A549 treated with GW870086 at 1 μM for 4 hours (cell line): ENCODE results near the gene PHAF1. TPM values are rescaled to one million over a fixed set of nuclear protein-coding genes. Genes with fewer than 3 reads are reported as not detected.

ENCODE experiments used
- total RNA-seq: library from RNA; stranded (reverse); fragments of 200-300 nt; extraction: Qiagen RNA extraction; gene quantifications from 5 replicates; pipeline ENCODE4 v1.2.3, GENCODE V29; 2022; ENCODE audit warnings: low read depth

PHAF1 gene
- total RNA-seq, result 24.3 to 26.8 TPM (median 25.6 TPM) in 5 replicates

DNA sequence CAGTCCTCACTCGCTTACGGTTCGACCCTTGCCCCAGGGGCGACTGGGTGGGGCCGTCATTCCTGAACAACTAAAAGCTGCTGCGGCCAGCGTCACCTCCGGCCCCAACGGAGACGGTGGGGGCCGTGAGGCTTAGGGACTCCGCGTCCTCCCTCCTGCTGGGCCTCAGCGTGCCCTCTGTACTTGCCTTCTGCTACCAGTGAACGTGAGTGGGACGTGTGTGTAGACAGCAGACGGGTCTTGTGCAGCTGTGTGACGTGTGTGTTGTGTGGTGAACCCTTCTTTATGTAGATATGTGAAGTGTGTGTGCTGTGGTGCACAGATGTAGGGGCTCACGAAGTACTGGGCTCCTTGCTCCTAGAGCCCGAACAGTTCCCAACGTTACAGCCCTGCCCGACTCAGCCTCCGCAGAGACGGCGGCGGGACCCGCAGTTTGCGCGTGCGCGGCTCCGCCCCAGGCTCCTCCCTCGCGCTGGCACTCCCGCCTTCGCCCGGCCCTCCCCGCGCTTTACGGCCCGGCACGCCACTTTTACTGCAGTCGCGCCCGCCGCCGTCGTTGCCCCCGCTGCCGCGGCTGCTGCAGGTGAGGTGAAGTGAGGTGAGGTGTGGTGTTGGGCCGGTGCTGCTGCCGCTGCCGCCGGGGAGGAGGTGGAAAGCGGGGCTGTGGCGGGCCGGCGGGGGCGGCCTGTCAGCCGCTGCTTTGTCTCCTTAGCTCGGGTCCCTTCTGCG is at the start of gene PHAF1:
PHAF1 (plus strand) TSS at position 535 of the 729 bp plus-strand sequence. CDS start 235 bp downstream, outside the sequence.

DNA sequence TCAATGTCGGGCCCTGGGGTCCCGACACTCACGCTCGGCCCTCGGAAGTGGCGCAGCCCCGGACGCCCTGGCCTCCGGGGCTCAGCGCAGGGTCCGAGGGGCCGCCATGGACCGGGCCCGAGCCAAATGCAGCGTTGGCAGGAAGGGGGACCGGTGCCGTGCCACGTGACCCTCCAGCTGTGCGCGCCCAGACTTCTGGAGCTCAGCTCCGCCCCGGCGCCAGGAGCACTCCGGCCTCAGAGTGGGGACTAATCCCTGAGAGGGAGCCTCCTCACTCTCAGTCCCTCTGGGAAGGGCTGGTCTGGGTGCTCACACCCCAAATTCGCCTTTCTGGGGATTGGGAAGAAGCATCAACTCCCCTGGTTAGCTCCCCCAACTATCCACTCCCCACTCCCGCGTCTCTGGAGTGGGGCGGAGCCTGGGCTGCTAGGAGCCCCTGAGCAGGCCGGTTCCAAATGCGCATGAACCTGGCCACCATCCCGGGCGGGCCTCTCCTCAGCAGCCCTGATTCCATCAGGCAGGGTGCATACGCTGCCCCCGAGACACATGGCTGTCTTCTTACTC is 41.2 kb downstream of the PHAF1 start, which contains the start of gene B3GNT9:
B3GNT9 (minus strand) TSS at position 166 of the 564 bp plus-strand sequence. CDS start 513 bp downstream, outside the sequence.

DNA sequence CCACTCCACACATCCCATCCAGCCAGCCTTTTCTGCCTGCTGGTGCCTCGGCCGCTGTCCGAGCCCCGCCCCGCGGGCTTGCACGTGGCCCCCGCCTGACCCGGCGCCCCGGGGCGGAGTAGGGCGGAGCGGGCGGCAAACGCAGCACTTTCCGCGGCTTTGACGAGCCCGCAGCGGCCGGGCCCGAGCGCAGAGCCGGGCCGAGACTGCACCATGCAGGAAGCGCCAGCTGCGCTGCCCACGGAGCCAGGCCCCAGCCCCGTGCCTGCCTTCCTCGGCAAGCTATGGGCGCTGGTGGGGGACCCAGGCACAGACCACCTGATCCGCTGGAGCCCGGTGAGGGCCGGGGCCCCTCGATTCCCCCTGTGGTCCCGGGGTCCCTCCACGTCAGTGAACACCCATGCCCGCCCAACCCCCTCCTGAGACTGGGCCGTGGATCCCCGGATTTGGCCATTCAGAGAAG is 54.9 kb downstream of the PHAF1 start, which contains the start of gene HSF4:
HSF4 (plus strand) TSS at position 147 of the 463 bp plus-strand sequence; CDS start at position 214, 67 bp downstream.

DNA sequence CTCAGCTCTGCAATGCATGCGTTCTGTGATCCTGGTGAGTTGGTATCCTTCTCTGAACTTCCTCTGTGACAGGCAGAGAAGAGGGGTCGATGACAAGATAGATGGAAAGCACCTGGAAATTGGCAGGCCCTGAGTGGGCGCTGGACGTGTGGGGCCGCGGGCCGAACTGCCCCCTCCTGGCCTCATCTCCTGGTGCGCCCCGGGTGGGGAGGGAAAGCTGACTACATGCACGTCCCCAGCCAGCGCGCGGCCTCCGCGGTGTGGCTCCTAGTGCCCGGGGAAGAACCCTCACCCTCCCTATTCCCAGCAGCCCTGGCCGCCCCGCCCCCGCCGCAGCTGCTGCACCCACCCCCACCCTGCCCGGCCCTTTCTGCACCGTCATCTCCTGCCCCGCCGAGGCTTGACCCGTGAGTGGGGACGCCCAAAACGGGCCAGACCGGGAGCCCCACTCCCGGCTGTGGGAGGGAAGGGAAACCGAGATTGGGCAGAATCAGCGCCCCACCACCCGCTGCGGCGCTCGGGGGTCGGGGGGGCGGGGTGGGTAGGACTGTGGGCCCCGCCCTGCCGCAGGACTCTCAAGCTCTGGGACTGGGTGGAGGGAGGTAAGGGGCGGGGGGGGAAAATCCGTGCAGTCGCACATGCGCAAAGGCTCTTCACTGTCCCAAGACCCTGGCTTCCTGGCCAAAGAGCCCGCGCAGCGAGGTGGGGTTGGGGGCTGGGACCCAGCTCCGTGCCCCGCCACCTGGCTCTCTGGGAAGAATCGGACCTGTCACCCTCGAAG is 60.6 kb downstream of the PHAF1 start, which contains the start of gene NOL3:
NOL3 (plus strand) TSS at position 371 of the 781 bp plus-strand sequence.

DNA sequence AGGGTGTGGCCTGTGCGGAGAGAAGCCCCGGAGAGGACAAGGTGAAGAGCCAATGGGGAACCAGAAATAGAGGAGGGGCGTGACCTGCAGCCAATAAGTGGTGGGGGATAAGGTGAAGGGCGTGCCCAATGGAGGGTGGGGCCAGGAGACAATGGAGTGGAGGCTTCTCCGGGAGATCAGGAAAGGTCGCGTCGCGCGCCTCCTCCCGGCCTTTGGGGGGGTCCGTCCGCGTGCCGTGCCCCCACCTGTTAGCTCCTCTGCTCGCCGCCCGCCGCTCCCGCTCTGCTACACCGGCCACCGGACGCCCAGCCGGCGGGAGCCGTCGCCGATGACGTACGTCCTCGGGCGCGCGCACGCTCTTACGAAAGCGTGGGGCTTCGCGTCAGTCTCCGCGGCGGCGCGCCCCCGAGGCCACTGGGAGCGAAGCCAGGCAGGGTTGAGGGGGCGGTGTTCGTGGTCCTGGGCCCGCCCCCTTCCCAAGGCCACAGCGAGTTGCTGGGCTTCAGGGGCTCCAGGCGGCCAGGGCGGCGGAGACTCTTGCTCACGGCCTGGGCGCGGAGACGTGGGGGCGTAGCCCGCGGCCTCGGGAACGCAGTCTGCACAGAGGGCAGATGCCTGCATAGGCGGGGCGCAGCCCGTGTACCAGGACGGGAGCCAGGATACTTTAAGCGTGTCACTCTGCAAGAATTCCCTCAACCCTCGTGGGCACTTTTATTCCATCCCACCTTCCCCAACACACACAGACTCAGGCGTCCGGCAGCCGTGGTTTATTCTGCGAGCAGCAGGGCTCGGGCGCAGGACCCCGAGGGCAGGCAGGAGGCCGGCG is 74.1 kb downstream of the PHAF1 start, which contains the start of gene MATCAP1:
MATCAP1 (minus strand) TSS at position 337 of the 826 bp plus-strand sequence. CDS start 3,353 bp downstream, outside the sequence.

DNA sequence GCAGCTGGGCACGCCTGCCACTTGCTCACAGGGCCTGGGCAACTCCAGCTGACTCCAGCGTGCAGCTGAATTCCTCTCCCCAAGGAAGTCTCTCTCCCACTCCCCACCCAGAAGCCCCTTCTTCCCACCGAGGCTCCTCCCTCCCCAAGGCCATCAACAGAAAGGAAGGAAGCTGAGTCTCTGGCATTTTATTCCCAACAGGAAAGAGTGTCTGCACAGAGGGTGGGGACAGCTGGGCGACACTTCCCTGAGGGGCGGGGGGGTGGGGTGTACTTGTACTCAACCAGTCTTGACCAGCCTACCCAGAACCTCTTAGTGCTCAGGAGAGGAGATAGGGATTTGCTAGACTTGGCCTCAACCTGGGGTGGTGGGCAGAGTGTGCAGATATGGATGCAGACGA is 80.3 kb downstream of the PHAF1 start, which contains the start of gene EXOC3L1:
EXOC3L1 (minus strand) TSS at position 96 of the 400 bp plus-strand sequence. CDS start 460 bp downstream, outside the sequence.

DNA sequence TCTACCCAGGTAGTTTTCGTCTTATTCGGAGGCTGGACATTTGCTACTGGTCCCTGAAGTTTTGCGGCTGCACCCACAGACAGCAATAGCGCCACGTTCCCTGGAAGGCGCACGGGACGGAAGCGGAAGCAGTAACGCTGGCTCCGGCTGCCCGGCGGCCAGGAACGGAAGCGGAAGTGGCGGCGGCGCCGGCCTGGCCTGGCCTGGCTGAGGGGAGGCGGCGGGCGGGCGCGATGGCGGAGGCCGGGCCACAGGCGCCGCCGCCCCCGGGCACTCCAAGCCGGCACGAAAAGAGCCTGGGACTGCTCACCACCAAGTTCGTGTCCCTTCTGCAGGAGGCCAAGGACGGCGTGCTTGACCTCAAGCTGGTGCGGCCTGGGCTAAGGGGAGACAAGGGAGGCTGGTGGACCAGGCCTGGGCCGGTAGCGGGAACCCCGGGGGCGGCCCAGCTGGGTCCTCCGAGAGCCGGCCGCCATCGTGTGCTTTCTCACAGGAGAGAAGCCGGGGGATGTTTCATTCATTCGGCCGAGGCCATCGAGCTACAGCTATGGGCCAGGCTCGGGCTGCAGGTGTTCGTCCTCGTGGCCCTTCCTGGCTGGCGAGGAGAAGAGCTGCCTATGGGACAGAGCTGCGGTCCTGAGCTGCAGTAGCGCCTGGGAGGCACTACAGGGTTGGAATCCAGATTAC is 82.4 kb downstream of the PHAF1 start, which contains the start of gene E2F4:
E2F4 (plus strand) TSS at position 161 of the 687 bp plus-strand sequence; CDS start at position 234, 73 bp downstream.

Other genes starting within 250 kb of the PHAF1 start
- gene PDP2, start 229.4 kb upstream of the PHAF1 start, total RNA-seq, result 5.2 to 7.4 TPM (median 6.2 TPM) in 5 replicates
- 2.2 to 2.6 TPM (median 2.6 TPM) in 5 replicates for gene CDH16, start 191.1 kb upstream of the PHAF1 start, total RNA-seq
- 19.1 to 31.3 TPM (median 25.8 TPM) in 5 replicates for gene RRAD, start 184.4 kb upstream of the PHAF1 start, total RNA-seq
- gene CIAO2B, start 175.5 kb upstream of the PHAF1 start, total RNA-seq, result 157 to 187 TPM (median 178 TPM) in 5 replicates
- gene CES2, start 174.4 kb upstream of the PHAF1 start, total RNA-seq, result 26.9 to 35.6 TPM (median 31.3 TPM) in 5 replicates
- gene CES3, start 148.7 kb upstream of the PHAF1 start, total RNA-seq, result 1.8 to 2.5 TPM (median 2.3 TPM) in 5 replicates
- gene CES4A, start 121.4 kb upstream of the PHAF1 start, total RNA-seq, result 1.8 to 2.7 TPM (median 2.0 TPM) in 5 replicates
- gene CBFB, start 80.8 kb upstream of the PHAF1 start, total RNA-seq, result 46.6 to 53.6 TPM (median 51.6 TPM) in 5 replicates
- gene B3GNT9, start 41.1 kb downstream of the PHAF1 start, total RNA-seq, result 7.7 to 9.5 TPM (median 9.0 TPM) in 5 replicates
- 16.1 to 19.2 TPM (median 18.6 TPM) in 5 replicates for gene TRADD, start 50.0 kb downstream of the PHAF1 start, total RNA-seq
- 3.4 to 9.0 TPM (median 8.0 TPM) in 5 replicates for gene FBXL8, start 50.0 kb downstream of the PHAF1 start, total RNA-seq
- gene HSF4, start 54.8 kb downstream of the PHAF1 start, total RNA-seq, result 11.9 to 16.5 TPM (median 13.2 TPM) in 5 replicates
- gene NOL3, start 60.6 kb downstream of the PHAF1 start, total RNA-seq, result 76.4 to 107 TPM (median 89.9 TPM) in 5 replicates
- 5.4 to 8.4 TPM (median 6.3 TPM) in 5 replicates for gene MATCAP1, start 74.0 kb downstream of the PHAF1 start, total RNA-seq
- gene EXOC3L1, start 80.2 kb downstream of the PHAF1 start, total RNA-seq, result 0.09 to 0.30 TPM (median 0.23 TPM) in 3 of 5 replicates, not detected in the others
- 82.2 to 98.8 TPM (median 95.1 TPM) in 5 replicates for gene E2F4, start 82.2 kb downstream of the PHAF1 start, total RNA-seq
- gene ELMO3, start 89.2 kb downstream of the PHAF1 start, total RNA-seq, result 0.99 to 1.5 TPM (median 1.4 TPM) in 5 replicates
- gene TMEM208, start 117.2 kb downstream of the PHAF1 start, total RNA-seq, result 87.8 to 98.8 TPM (median 94.3 TPM) in 5 replicates
- gene FHOD1, start 137.5 kb downstream of the PHAF1 start, total RNA-seq, result 47.9 to 66.5 TPM (median 61.3 TPM) in 5 replicates
- gene SLC9A5, start 139.0 kb downstream of the PHAF1 start, total RNA-seq, result 1.4 to 1.7 TPM (median 1.6 TPM) in 5 replicates
- gene PLEKHG4, start 169.6 kb downstream of the PHAF1 start, total RNA-seq, result 11.0 to 14.2 TPM (median 12.3 TPM) in 5 replicates
- 0.14 to 0.79 TPM (median 0.43 TPM) in 5 replicates for gene KCTD19, start 216.8 kb downstream of the PHAF1 start, total RNA-seq
- 0.21 to 0.35 TPM (median 0.21 TPM) in 3 of 5 replicates, not detected in the others for gene LRRC36, start 216.9 kb downstream of the PHAF1 start, total RNA-seq